Osteocyte (in vitro differentiated cells): ENCODE measurements around the gene RAB11FIP5. TPM values are rescaled to one million over a fixed set of nuclear protein-coding genes. Genes with fewer than 3 reads are reported as not detected.

Source experiments
- DNase-seq: peaks from one replicate; pipeline ENCODE4 v3.0.0; 2021; ENCODE audit warnings: mixed read lengths; ENCODE audit not compliant: unreplicated experiment; ENCODE audit errors: extremely low spot score
- H3K27ac Mint-ChIP-seq: one replicate; pipeline ENCODE4 v1.8.0; 2021; ENCODE audit warnings: mild to moderate bottlenecking, mixed read lengths; ENCODE audit not compliant: unreplicated experiment
- H3K27me3 Mint-ChIP-seq: one replicate; pipeline ENCODE4 v1.8.0; 2021; ENCODE audit warnings: mixed read lengths; ENCODE audit not compliant: unreplicated experiment
- H3K36me3 Mint-ChIP-seq: one replicate; pipeline ENCODE4 v1.8.0; 2021; ENCODE audit warnings: mixed read lengths; ENCODE audit not compliant: unreplicated experiment
- H3K4me1 Mint-ChIP-seq: one replicate; pipeline ENCODE4 v1.8.0; 2021; ENCODE audit warnings: mixed read lengths; ENCODE audit not compliant: unreplicated experiment
- H3K4me3 Mint-ChIP-seq: one replicate; pipeline ENCODE4 v1.8.0; 2021; ENCODE audit warnings: mild to moderate bottlenecking, moderate library complexity, mixed read lengths; ENCODE audit not compliant: unreplicated experiment
- H3K9me3 Mint-ChIP-seq: one replicate; pipeline ENCODE4 v1.8.0; 2021; ENCODE audit warnings: mixed read lengths; ENCODE audit not compliant: unreplicated experiment
- CTCF ChIP-seq: fragments of 200-600 bp; sonication (generic); IDR thresholded peaks from 2 replicates; pipeline ENCODE4 v1.5.0; 2021; ENCODE audit warnings: antibody characterized with exemption, mild to moderate bottlenecking, moderate library complexity
- total RNA-seq: library from RNA; stranded (reverse); gene quantifications from 2 replicates; pipeline ENCODE4 v1.2.1, GENCODE V29; 2021

RAB11FIP5 gene
- total RNA-seq, 1 donor from 2014 or later = 35.5 TPM

GRCh38 chr2:73070643-73071359 is 41.9 kb downstream of the RAB11FIP5 start:
- DNase-seq = no peak
- Mint-ChIP-seq H3K27me3 (no peaks in the 10 kb centered on the region), H3K9me3 (no peaks in the 10 kb centered on the region), H3K4me3 (peak overlapping the region; percentile 90), H3K27ac (peak overlapping the region; percentile 91), H3K4me1 (peaks cover 35% of the 10 kb centered on the region), H3K36me3 (no peaks in the 10 kb centered on the region)
- TF ChIP-seq CTCF = no peak

- H3K9me3 Mint-ChIP-seq = no peaks in the 10 kb centered on the region
- peak overlapping the region; percentile 74 for H3K27ac Mint-ChIP-seq
- no peaks in the 10 kb centered on the region for H3K36me3 Mint-ChIP-seq
- peak overlapping the region; percentile 90 for H3K4me3 Mint-ChIP-seq
- TF ChIP-seq CTCF = no peak
- H3K4me1 Mint-ChIP-seq = peaks cover 37% of the 10 kb centered on the region
- no peak for DNase-seq
- H3K27me3 Mint-ChIP-seq = no peaks in the 10 kb centered on the region
Observed at GRCh38 chr2:73069855-73070642, 42.7 kb downstream of the RAB11FIP5 start.

GRCh38 chr2:73069041-73069854 is 43.5 kb downstream of the RAB11FIP5 start:
- Mint-ChIP-seq H3K4me3 (peak overlapping the region; percentile 90), H3K9me3 (no peaks in the 10 kb centered on the region), H3K27me3 (no peaks in the 10 kb centered on the region), H3K27ac (peak overlapping the region; percentile 74), H3K36me3 (no peaks in the 10 kb centered on the region), H3K4me1 (peaks cover 45% of the 10 kb centered on the region)
- no peak for DNase-seq
- no peak for TF ChIP-seq CTCF

DNA sequence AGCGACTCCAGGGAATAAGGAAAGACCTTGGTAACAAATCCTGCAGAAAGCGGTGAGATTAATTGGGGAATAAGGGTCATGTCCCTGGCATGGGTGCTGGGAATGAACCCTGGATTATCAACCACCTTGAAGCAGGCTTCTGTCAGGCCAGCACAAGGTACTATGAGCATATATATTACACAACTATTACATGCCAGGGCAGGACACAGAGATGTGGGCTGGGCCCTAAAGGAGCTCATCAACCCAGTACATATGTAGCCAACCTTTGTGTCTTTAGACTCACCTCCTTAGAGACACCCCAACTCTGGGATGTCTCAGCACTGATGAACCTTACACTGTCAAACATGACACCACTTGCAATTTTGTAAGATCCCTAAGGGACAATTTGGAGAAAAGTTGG is 44.6 kb downstream of the RAB11FIP5 start:
- Mint-ChIP-seq H3K36me3 (no peaks in the 10 kb centered on the region), H3K27me3 (no peaks in the 10 kb centered on the region), H3K4me1 (peaks cover 56% of the 10 kb centered on the region), H3K27ac (no peak overlapping the region), H3K4me3 (peak overlapping the region; percentile 61), H3K9me3 (no peaks in the 10 kb centered on the region)
- no peak for DNase-seq
- TF ChIP-seq CTCF = no peak
